SK-N-SH (cell line): Measurements from ENCODE around the gene KLHL24. TPM values are rescaled to one million over a fixed set of nuclear protein-coding genes. Genes with fewer than 3 reads are reported as not detected.
"Not testable (repeated sequence)": the region's sequence is repeated elsewhere in the genome, so short reads cannot be mapped to it uniquely, and the experiment has no call there.

Experiments used
- CTCF ChIA-PET: fragments of 300-600, 350-600 bp; formaldehyde crosslinking; extraction: SDS; loops from one replicate; lab custom pipeline; 2021; lab: Yijun Ruan, JAX
- POLR2A ChIA-PET: fragments of 350-600 bp; sonication (Branson Sonifier 250); formaldehyde crosslinking; extraction: SDS; loops from one replicate; lab custom pipeline; 2020; ENCODE audit warnings: antibody characterized with exemption, inconsistent platforms; lab: Yijun Ruan, JAX
- DNase-seq: peaks from one replicate; pipeline ENCODE4 v3.0.0; 2012
- H2AFZ ChIP-seq: fragments of 200-600 bp; sonication (generic); 2 replicates; pipeline ENCODE4 v1.8.1; 2016; ENCODE audit warnings: antibody characterized with exemption, mild to moderate bottlenecking, low read depth
- H3F3A ChIP-seq: fragments of 200-600 bp; sonication (generic); replicated peaks from 2 replicates; pipeline ENCODE3; 2016; ENCODE audit warnings: antibody characterized with exemption, mild to moderate bottlenecking; ENCODE audit not compliant: insufficient read depth
- H3K27ac ChIP-seq, 2 experiments: fragments of 200-500 bp in 1 of 2; fragments of 200-600 bp in 1 of 2; sonication (Bioruptor generic) in 1 of 2; sonication (generic), shearing (Covaris generic) in 1 of 2; 2 replicates each; pipeline versions ENCODE4 v1.5.1 to v1.6.1; 2014 to 2016; ENCODE audit warnings: low read depth in 2 of 2, inconsistent platforms in 1 of 2, low read length in 1 of 2, mild to moderate bottlenecking in 1 of 2, mixed read lengths in 1 of 2
- H3K27me3 ChIP-seq: fragments of 200-600 bp; sonication (generic), shearing (Covaris generic); 2 replicates; pipeline ENCODE4 v1.6.1; 2016; ENCODE audit warnings: mixed run types; ENCODE audit not compliant: insufficient read depth
- H3K36me3 ChIP-seq, 2 experiments: fragments of 200-500 bp in 1 of 2; fragments of 200-600 bp in 1 of 2; sonication (Bioruptor generic) in 1 of 2; sonication (generic) in 1 of 2; replicated peaks in 1 of 2; 2 replicates each; pipeline versions ENCODE3 to v1.5.1; 2014 to 2016; ENCODE audit warnings: low read length in 1 of 2, mild to moderate bottlenecking in 1 of 2; ENCODE audit not compliant: insufficient read depth in 2 of 2, control insufficient read depth in 1 of 2
- H3K4me1 ChIP-seq, 2 experiments: fragments of 200-500 bp in 1 of 2; fragments of 200-600 bp in 1 of 2; sonication (Bioruptor generic) in 1 of 2; sonication (generic), shearing (Covaris generic) in 1 of 2; 2 replicates each; pipeline versions ENCODE4 v1.5.1 to v1.6.1; 2014 to 2016; ENCODE audit warnings: low read depth in 1 of 2, low read length in 1 of 2, mixed run types in 1 of 2; ENCODE audit not compliant: insufficient read depth in 2 of 2, control insufficient read depth in 1 of 2
- H3K4me2 ChIP-seq: fragments of 200-600 bp; sonication (generic), shearing (Covaris generic); 2 replicates; pipeline ENCODE4 v1.6.1; 2017; ENCODE audit warnings: mixed run types
- H3K4me3 ChIP-seq, 2 experiments: fragments of 200-500 bp in 1 of 2; fragments of 200-600 bp in 1 of 2; sonication (Bioruptor generic) in 1 of 2; sonication (generic), shearing (Covaris generic) in 1 of 2; 2 replicates each; pipeline versions ENCODE4 v1.5.1 to v1.8.1; 2014 to 2016; ENCODE audit warnings: low read depth in 2 of 2, inconsistent platforms in 1 of 2, low read length in 1 of 2, mild to moderate bottlenecking in 1 of 2, mixed read lengths in 1 of 2, moderate library complexity in 1 of 2
- H3K79me2 ChIP-seq: fragments of 200-600 bp; sonication (generic); 2 replicates; pipeline ENCODE4 v1.8.1; 2017; ENCODE audit warnings: mild to moderate bottlenecking; ENCODE audit not compliant: insufficient read depth
- H3K9ac ChIP-seq: fragments of 200-600 bp; sonication (generic); 2 replicates; pipeline ENCODE4 v1.6.1; 2017; ENCODE audit warnings: mixed run types
- H3K9me2 ChIP-seq: fragments of 200-600 bp; sonication (generic); 2 replicates; pipeline ENCODE4 v1.6.1; 2017; ENCODE audit warnings: mixed run types
- H3K9me3 ChIP-seq: fragments of 200-600 bp; sonication (generic); 2 replicates; pipeline ENCODE4 v1.6.1; 2017; ENCODE audit warnings: mixed run types, mild to moderate bottlenecking, moderate library complexity
- H4K20me1 ChIP-seq: fragments of 200-600 bp; sonication (generic); 2 replicates; pipeline ENCODE4 v1.6.1; 2017; ENCODE audit warnings: mild to moderate bottlenecking, mixed run types; ENCODE audit not compliant: insufficient read depth
- EP300 ChIP-seq, 2 experiments: IDR thresholded peaks; 2 replicates each; pipeline versions ENCODE4 v1.4.0 to v1.6.1; 2012; ENCODE audit warnings: borderline replicate concordance in 1 of 2, low read depth in 1 of 2, low read length in 1 of 2
- FOXJ3 ChIP-seq: sonication (generic); formaldehyde crosslinking; IDR thresholded peaks from 2 replicates; pipeline ENCODE4 v1.5.1; 2020; ENCODE audit warnings: mild to moderate bottlenecking, missing genetic modification reagents
- NRF1 ChIP-seq: IDR thresholded peaks from 2 replicates; pipeline ENCODE4 v1.6.1; 2012; ENCODE audit warnings: low read depth, mild to moderate bottlenecking, low read length
- USF1 ChIP-seq: IDR thresholded peaks from 2 replicates; pipeline ENCODE4 v1.4.0; 2012; ENCODE audit warnings: low read depth, borderline replicate concordance
- WGBS: methylation state at CpG from one replicate; pipeline ENCODE4 v1.1.6; 2017; ENCODE audit warnings: low lambda C conversion rate; 5-methylcytosine and 5-hydroxymethylcytosine counted together
- polyA plus RNA-seq, 3 experiments: library from polyadenylated mRNA; depleted of rRNA; stranded (reverse); fragments of >200 nt; gene quantifications; 2 replicates each; pipeline ENCODE4 v1.2.3, GENCODE V29; 2012

The KLHL24 gene
- polyA plus RNA-seq, 1 of the 3 experiments (the other 2 are of a cell fraction), result 5.7 TPM

- Histone ChIP-seq H3K27ac (peak overlapping the region; percentile 29 to 73; a peak in 3 of 4 replicates), H3F3A (no peaks in the 10 kb centered on the region), H3K9ac (peak overlapping the region; percentile 88; the same call in 1 of the 2 replicates), H3K9me3 (no peaks in the 10 kb centered on the region), H3K4me3 (peak overlapping the region; percentile 78 to 96), H3K79me2 (peaks cover 19% of the 10 kb centered on the region), H3K4me2 (peak overlapping the region; percentile 95), H3K36me3 (no peaks in the 10 kb centered on the region), H2AFZ (peak overlapping the region; percentile 85; the same call in 1 of the 2 replicates), H3K27me3 (no peaks in the 10 kb centered on the region), H4K20me1 (no peaks in the 10 kb centered on the region; the same call in 1 of the 2 replicates), H3K4me1 (no peaks in the 10 kb centered on the region; a peak in 2 of 4 replicates), H3K9me2 (no peaks in the 10 kb centered on the region)
- WGBS, result 61% methylated on average over 6 of the region's 6 CpGs
- ChIA-PET POLR2A (interaction anchor here (1.0 to 2.9 kb wide), 4 partner anchors 58 to 210 kb away, joined by 3 to 20 read pairs (median 4); partner anchors contain the start of gene YEATS2), CTCF (interaction anchor here (0.9 to 1.6 kb wide), 4 partner anchors 60 to 158 kb away, joined by 3 to 5 read pairs (median 3); partner anchors contain the start of gene YEATS2)
- DNase-seq, result no peak
- TF ChIP-seq USF1 (no peak), EP300 (IDR thresholded peaks at IDR 0.05; ENCODE audit: borderline replicate concordance in 1 of 2, low read depth in 1 of 2, low read length in 1 of 2) (no peak)
Observed at GRCh38 chr3:183637106-183637486, 1.7 kb downstream of the KLHL24 start.

GRCh38 chr3:183637633-183638032 is 2.2 kb downstream of the KLHL24 start:
- H2AFZ ChIP-seq, H3K9me2 ChIP-seq, H3K4me1 ChIP-seq, H3F3A ChIP-seq, DNase-seq, H4K20me1 ChIP-seq, H3K9ac ChIP-seq, H3K4me3 ChIP-seq, H3K27me3 ChIP-seq, H3K9me3 ChIP-seq, H3K36me3 ChIP-seq, POLR2A ChIA-PET, H3K27ac ChIP-seq: not testable (repeated sequence)
- Histone ChIP-seq H3K79me2 (peaks cover 19% of the 10 kb centered on the region), H3K4me2 (peak overlapping the region; percentile 95; the same call in 1 of the 2 replicates)
- 94% methylated on average over 14 of the region's 14 CpGs for WGBS
- CTCF ChIA-PET, result interaction anchor here (0.6 to 1.6 kb wide), 2 partner anchors 158 to 443 kb away, joined by 4 to 5 read pairs; no protein-coding TSS in a partner anchor

GRCh38 chr3:183638101-183638852 is 2.9 kb downstream of the KLHL24 start:
- H3K36me3 ChIP-seq, result no peaks in the 10 kb centered on the region
- H3K27ac ChIP-seq, result no peak overlapping the region
- H3K9me3 ChIP-seq, result no peaks in the 10 kb centered on the region
- CTCF ChIA-PET, result interaction anchor here (0.6 kb wide), 2 partner anchors 169 to 444 kb away, joined by 3 to 4 read pairs; no protein-coding TSS in a partner anchor
- no peaks in the 10 kb centered on the region; a peak in 2 of 4 replicates for H3K4me1 ChIP-seq
- H4K20me1 ChIP-seq, result no peaks in the 10 kb centered on the region; the same call in 1 of the 2 replicates
- H3K4me3 ChIP-seq, result no peak overlapping the region
- no peaks in the 10 kb centered on the region for H3F3A ChIP-seq
- no peaks in the 10 kb centered on the region for H3K27me3 ChIP-seq
- no peak for TF ChIP-seq NRF1
- TF ChIP-seq FOXJ3 (CRISPR knock-in tag), result no peak
- TF ChIP-seq EP300 (IDR thresholded peaks at IDR 0.05; ENCODE audit: borderline replicate concordance in 1 of 2, low read depth in 1 of 2, low read length in 1 of 2), result no peak
- DNase-seq, result no peak
- no peak overlapping the region for H3K9ac ChIP-seq
- no peaks in the 10 kb centered on the region for H3K9me2 ChIP-seq
- POLR2A ChIA-PET, result no interaction called here
- peaks cover 19% of the 10 kb centered on the region for H3K79me2 ChIP-seq
- no peak overlapping the region for H3K4me2 ChIP-seq
- H2AFZ ChIP-seq, result no peak overlapping the region
- WGBS, result 93% methylated on average over 6 of the region's 6 CpGs

GRCh38 chr3:183640635-183641034 is 5.2 kb downstream of the KLHL24 start:
- H3K27me3 ChIP-seq, H3K27ac ChIP-seq, H3K9me2 ChIP-seq, POLR2A ChIA-PET, H3K4me1 ChIP-seq, H3K4me2 ChIP-seq, H2AFZ ChIP-seq, H4K20me1 ChIP-seq, H3K9me3 ChIP-seq, DNase-seq, H3K36me3 ChIP-seq, CTCF ChIA-PET, H3K9ac ChIP-seq, H3F3A ChIP-seq, H3K4me3 ChIP-seq: not testable (repeated sequence)
- peaks cover 19% of the 10 kb centered on the region for H3K79me2 ChIP-seq
- 90% methylated on average over 11 of the region's 11 CpGs for WGBS
